HG03159 (cell line): ENCODE results near the gene SLIT3.

Experiments used
- ATAC-seq: cut with Tn5 transposase; IDR thresholded peaks from one replicate; pipeline ENCODE4 v1.9.1; 2021; ENCODE audit warnings: mild to moderate bottlenecking, moderate library complexity; ENCODE audit not compliant: unreplicated experiment

The SLIT3 gene

DNA sequence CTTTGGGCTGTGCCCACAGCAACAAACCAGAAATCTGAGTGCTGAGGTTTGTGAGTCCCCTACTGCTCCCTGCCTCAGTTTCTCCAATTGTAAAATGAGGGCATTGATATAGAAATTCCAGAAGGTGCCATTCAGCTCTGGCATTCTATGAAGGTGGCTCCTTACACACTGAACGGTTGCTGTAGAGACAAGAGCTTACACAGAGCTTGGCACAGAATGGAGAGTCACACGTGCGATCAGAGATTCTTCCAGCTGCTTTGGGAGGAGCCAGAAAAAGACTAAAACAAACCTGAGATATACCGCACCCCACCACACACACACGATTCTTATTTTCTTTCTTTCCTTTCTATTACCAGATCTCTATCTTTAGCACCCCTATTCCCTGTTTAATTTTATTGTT, 122.7 kb downstream of the SLIT3 start:
- ATAC-seq, result no peak

DNA sequence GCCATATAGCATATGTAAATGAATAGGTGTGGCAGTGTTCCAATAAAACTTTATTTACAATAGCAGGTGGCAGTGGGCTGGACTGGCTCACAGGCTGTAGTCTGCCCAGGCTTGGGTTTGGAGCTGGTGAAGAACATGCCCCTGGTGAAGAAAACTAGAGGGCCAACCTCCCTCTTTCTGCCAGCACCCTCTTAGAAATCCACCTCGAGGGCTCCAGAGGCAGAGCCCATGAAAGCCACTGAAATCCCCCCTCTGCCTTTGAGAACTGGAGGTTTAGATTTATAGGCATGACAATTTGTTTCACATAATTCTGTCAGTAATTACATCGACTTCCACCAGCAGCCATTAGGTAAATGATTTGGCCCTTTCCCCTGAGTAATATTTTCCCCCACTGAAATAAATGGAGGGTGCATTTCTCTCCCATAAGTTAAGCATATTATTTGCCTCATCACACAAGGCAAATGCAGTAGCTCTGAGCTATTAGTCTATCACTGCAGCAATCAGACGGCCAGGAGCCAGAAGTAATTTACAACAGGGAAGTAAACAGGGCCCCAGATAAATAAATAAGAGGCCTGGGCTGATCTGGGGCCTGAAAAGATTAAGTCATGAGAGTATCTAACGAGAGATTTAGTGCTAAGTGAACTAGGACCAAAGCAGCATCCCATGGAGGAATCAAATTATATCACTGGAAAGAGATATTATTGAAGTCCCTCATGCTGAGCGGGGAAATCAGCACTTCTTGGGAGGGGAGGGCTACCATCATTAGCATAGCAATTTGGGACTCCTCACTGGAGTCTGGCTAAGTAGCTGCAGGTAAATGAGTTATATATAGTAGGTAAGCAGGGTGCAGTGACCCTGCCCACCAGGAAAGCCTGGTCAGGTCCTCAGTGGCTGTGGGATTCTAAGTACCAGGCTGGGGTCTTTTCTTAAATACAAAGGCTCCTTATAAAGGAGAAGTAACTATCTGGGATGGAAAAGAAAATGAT, 123.9 kb downstream of the SLIT3 start:
- no peak for ATAC-seq

GRCh38 chr5:169175733-169176132, 125.2 kb downstream of the SLIT3 start:
- no peak for ATAC-seq

- no peak for ATAC-seq
Observed at GRCh38 chr5:169174923-169175322, 126.0 kb downstream of the SLIT3 start.

- no peak for ATAC-seq
Observed at GRCh38 chr5:169173372-169173771, 127.6 kb downstream of the SLIT3 start.

GRCh38 chr5:169171515-169171914, 129.4 kb downstream of the SLIT3 start:
- no peak for ATAC-seq

- no peak for ATAC-seq
Observed at GRCh38 chr5:169169783-169170182, 131.2 kb downstream of the SLIT3 start.

- no peak for ATAC-seq
Observed at GRCh38 chr5:169168280-169168679, 132.7 kb downstream of the SLIT3 start.

DNA sequence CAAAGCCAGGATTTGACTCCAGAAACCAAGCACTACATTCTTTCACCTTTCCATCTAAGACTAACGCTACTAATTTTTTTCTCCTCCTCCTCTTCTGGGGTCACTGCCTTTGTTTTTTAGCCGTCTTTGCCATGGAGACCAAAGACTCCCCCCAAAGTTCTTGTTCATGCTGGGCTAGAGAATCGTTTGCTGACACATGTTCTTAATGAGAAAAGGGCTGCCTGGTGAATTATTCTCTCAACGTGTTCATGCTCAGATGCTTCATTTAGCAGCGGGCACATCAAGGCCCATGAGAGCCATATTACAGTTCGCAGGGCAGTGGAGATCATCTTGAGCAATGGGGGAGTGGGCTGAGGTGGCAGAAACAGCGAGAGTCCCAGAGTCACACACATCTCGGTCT, 134.9 kb downstream of the SLIT3 start:
- no peak for ATAC-seq

- no peak for ATAC-seq
Observed at GRCh38 chr5:169165052-169165451, 135.9 kb downstream of the SLIT3 start.

DNA sequence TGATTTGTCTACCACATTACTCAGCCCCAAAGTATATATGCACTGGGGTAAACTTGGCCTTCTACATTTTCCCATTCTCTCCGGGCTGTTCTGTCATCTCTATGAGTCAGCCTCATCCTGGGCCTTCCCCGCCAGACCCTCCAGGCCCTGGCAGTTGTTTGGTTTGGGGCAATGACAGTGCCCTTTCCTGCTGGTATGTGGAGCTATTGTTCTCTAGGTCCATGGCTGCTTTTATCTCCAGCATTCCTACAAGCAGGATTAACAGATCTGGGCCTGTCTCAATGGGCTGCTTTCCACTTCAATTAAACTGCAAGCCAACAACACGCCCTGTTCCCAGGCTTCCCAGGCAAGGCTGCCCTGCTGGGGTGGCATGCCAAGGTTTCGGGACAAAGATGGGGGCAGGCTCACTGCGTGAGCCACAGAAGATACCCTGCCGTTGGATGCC, 136.4 kb downstream of the SLIT3 start:
- no peak for ATAC-seq

DNA sequence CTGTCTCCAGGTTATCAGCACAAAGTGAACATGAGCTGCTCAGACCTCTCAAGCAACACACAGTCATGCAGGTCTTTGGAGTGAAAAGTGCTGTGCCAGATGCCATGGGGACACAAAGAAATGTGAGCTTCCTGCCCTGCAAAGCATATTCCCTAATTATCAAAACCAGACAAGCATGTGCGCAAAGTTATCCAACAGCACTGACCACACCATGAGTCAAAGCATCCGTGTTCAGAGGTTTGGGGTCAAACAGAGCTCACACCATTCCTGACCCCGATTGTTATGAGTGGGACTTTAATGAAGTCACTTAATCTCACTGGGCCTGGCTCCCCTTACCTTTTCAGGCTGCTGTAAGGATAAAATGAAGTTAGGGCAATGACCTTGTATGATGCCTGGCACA, 138.5 kb downstream of the SLIT3 start:
- no peak for ATAC-seq

GRCh38 chr5:169161022-169161680, 139.8 kb downstream of the SLIT3 start:
- ATAC-seq, result no peak

DNA sequence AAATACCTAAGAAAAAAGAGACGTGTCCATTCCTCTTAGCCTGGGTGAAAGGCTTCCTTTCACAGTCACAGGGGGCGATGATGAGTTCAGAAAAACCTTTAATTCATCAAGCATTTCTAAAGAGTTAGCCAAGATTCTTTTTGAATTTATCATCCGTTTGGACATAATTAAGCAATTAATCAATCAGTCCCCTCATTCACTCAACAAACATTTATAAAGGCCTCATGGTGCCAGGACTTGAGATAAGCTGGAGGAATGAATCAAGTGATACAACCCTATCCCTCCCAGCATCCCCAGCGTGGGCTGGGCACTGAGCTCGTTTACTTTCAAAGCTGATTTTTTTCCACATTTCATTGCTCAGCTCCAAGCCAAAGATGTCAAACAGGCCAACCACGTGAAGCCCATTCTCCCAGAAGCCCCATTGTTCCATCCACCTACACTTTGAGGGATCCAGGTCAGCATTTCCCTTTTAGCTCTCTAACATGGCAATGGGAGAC, 140.5 kb downstream of the SLIT3 start:
- no peak for ATAC-seq

DNA sequence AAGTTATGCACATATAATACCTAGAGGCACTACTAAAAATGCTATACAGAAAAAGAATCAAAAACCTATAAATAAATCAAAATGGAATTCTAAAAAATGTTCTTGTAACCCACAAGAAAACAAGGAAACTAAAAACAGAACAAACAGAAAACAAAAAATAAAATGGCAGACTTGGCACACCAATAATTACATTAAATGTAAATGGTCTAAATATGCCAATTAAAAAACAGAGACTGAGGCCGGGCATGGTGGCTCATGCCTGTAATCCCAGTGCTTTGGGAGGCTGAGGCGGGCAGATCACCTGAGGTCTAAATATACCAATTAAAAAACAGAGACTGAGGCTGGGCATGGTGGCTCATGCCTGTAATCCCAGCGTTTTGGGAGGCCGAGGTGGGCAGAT, 142.2 kb downstream of the SLIT3 start:
- no peak for ATAC-seq

DNA sequence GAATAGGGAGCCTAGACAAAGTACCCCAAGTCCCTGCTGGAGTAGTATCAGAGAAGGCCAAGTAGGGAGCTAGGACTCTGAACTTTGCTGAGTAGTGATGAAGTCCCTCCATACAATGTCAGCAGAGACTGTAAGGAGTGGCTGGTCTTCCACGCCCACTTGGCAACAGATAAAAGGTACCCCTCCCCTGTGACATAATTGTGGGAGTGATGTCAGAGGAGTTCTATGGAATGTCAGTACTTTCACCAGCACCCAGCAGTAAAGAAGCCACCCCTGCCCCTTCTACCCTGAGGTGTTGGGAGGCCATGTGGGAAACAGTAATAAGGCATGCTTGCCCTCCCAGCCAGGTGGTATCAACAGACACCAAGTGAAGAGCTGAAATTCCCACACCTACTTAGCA, 143.9 kb downstream of the SLIT3 start:
- no peak for ATAC-seq

GRCh38 chr5:169154679-169155078, 146.3 kb downstream of the SLIT3 start:
- ATAC-seq, result no peak

DNA sequence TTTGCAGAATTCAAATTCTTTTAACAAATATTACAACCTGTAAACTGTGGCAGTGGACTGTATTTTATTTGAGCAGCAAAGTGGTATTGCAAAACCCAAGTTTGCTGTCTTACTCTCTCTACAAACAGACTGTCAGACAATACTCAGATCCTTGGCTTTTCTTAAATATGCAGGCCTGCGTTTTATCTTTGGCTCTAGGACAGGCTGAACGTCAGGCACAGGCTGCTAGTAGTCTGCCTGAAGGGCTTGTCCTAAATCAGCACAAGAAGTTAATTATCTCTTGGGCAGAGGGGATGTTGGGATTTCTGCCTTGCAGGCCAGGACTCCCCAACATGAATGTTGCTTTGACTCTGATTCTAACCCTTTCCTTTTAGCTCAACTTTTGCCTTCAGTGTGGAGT, 147.5 kb downstream of the SLIT3 start:
- no peak for ATAC-seq

DNA sequence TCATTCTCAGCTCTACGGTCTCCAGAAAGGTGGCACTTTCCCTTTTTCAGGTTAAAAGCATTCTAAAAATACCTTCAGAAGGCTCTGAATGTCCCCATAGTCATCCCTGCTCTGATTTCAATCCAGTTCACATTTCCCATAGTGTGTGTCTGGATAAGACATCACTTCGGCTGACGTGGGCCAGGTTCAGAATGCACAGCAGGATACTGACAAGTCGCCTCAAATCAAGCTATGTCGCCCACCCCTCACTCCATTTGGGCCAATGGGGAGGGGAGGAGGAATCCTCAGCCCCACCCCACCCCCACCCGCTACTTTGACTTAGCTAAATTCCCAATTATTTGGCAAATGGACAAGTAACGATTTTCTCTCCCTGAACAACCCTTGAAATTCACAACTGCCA, 148.0 kb downstream of the SLIT3 start:
- no peak for ATAC-seq

DNA sequence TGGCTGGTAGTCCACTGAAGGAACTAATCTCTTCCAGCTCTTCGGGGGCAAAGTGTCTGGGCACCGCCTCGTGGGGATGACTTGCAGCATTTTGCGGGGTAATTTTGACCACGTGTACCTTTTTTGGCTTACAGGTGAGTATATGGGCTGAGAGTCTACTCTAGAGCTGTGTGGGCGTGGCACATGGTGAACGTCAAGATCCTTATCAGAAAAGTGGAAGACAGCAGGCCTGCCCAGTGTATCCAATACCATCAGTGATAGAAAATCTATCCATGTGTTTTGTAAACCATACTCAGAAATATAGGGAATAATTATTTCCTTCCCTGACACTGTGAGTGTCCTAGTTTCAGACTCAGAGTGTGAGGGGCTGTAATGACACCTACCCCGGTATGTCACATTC, 148.5 kb downstream of the SLIT3 start:
- ATAC-seq, result no peak

DNA sequence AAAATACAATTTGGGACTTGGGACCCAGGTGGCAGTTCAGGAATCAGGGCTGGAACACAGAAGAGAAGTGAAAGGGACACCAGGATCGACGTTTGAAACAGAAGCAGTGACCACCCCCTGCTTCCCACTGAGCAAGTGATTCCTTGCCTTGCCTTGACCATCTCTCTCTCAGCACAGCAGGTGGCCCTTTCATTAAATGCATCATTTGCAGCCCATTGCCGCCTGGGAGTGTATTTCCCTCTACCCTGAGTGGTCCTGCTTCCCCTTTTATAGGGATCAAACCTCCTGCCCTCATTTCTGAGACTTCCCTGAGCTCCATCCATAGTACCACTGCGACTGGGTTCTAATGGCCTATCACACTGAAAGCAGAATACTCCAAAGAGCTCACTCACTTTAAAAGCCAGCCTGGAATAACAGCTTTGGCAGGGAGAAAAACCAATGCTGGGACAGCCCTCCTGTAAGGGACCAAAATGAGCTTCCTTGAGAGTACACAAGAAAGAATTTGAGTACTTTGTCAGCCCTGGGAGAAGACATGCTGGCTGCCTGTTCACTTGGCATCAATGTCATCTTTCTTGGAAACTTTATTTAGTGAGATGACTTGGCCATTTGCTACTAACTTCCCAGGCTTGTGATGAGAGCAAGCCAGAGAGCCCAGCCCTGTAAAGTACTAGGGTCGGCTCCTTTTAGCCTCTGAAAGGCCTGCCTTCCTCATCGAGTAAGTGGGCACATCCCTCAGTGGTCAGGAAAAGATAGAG, 149.7 kb downstream of the SLIT3 start:
- no peak for ATAC-seq
